WTC11 (cell line): ENCODE results near the gene CTXN1. TPM values are rescaled to one million over a fixed set of nuclear protein-coding genes. Genes with fewer than 3 reads are reported as not detected.
A peak's percentile ranks its signal among the peaks of the same experiment; 100 is the strongest.

ENCODE experiments used
- ATAC-seq: fragments of 200-7000 bp; cut with Tn5 transposase; 2 replicates; pipeline ENCODE4 v1.10.0; 2021; ENCODE audit warnings: mild to moderate bottlenecking, moderate library complexity
- CTCF ChIA-PET: fragments of 300-600 bp; sonication (Branson Sonifier 250); formaldehyde crosslinking; loops from one replicate; lab custom pipeline; 2021; ENCODE audit warnings: antibody characterized with exemption; lab: Charles Lee
- POLR2A ChIA-PET: fragments of 350-600 bp; sonication (Branson Sonifier 250); formaldehyde crosslinking; loops from one replicate; lab custom pipeline; 2021; ENCODE audit warnings: antibody characterized with exemption; lab: Charles Lee
- DNase-seq: peaks from one replicate; pipeline ENCODE4 v3.0.0; 2021; ENCODE audit warnings: low spot score
- H3K27ac Mint-ChIP-seq: 2 replicates; pipeline ENCODE4 v1.8.0; 2021; ENCODE audit warnings: mixed read lengths
- H3K27me3 Mint-ChIP-seq: 2 replicates; pipeline ENCODE4 v1.8.0; 2021; ENCODE audit warnings: low read depth, mild to moderate bottlenecking, moderate library complexity, mixed read lengths
- H3K36me3 Mint-ChIP-seq: 2 replicates; pipeline ENCODE4 v1.8.0; 2021; ENCODE audit warnings: mixed read lengths
- H3K4me1 Mint-ChIP-seq: 2 replicates; pipeline ENCODE4 v1.8.0; 2022; ENCODE audit warnings: mixed read lengths
- H3K4me3 Mint-ChIP-seq: 2 replicates; pipeline ENCODE4 v1.8.0; 2021; ENCODE audit warnings: mild to moderate bottlenecking, moderate library complexity, mixed read lengths
- H3K9me3 Mint-ChIP-seq: 2 replicates; pipeline ENCODE4 v1.8.0; 2021; ENCODE audit warnings: mixed read lengths
- AFF4 ChIP-seq: sonication (generic); formaldehyde crosslinking; IDR thresholded peaks from 2 replicates; pipeline ENCODE4 v1.8.1; 2023; ENCODE audit warnings: mild to moderate bottlenecking, missing genetic modification reagents, borderline replicate concordance
- AR ChIP-seq: fragments of 250-450 bp; sonication (Bioruptor Pico); IDR thresholded peaks from 2 replicates; pipeline ENCODE4 v1.9.0; 2021; ENCODE audit warnings: mild to moderate bottlenecking
- ATF1 ChIP-seq: sonication (generic); formaldehyde crosslinking; IDR thresholded peaks from 2 replicates; pipeline ENCODE4 v1.8.1; 2023; ENCODE audit warnings: mild to moderate bottlenecking, moderate library complexity, missing genetic modification reagents
- CREB1 ChIP-seq: sonication (generic); formaldehyde crosslinking; IDR thresholded peaks from 2 replicates; pipeline ENCODE4 v1.8.0; 2023; ENCODE audit warnings: mild to moderate bottlenecking, missing genetic modification reagents
- ELF4 ChIP-seq: sonication (generic); formaldehyde crosslinking; IDR thresholded peaks from 2 replicates; pipeline ENCODE4 v1.8.1; 2022; ENCODE audit warnings: low read depth, mild to moderate bottlenecking, moderate library complexity, missing genetic modification reagents
- ESRRA ChIP-seq: sonication (generic); formaldehyde crosslinking; IDR thresholded peaks from 2 replicates; pipeline ENCODE4 v1.8.1; 2022; ENCODE audit warnings: mild to moderate bottlenecking, missing genetic modification reagents, borderline replicate concordance
- FOXK1 ChIP-seq: sonication (generic); formaldehyde crosslinking; IDR thresholded peaks from 2 replicates; pipeline ENCODE4 v1.8.0; 2022; ENCODE audit warnings: mild to moderate bottlenecking, moderate library complexity, missing genetic modification reagents
- GTF2I ChIP-seq: fragments of 250-450 bp; sonication (Bioruptor Pico); conservative IDR thresholded peaks from 2 replicates; pipeline ENCODE4 v1.4.0; 2021; ENCODE audit warnings: mild to moderate bottlenecking
- JAZF1 ChIP-seq: fragments of 250-450 bp; sonication (Bioruptor Pico); IDR thresholded peaks from 2 replicates; pipeline ENCODE4 v1.9.0; 2021; ENCODE audit warnings: moderate library complexity, mild to moderate bottlenecking, inconsistent platforms
- NR2C2 ChIP-seq: sonication (generic); formaldehyde crosslinking; IDR thresholded peaks from 2 replicates; pipeline ENCODE4 v1.8.0; 2022; ENCODE audit warnings: mild to moderate bottlenecking, missing genetic modification reagents
- PRRX2 ChIP-seq: fragments of 250-450 bp; sonication (Bioruptor Pico); IDR thresholded peaks from 2 replicates; pipeline ENCODE4 v1.8.0; 2021; ENCODE audit warnings: mild to moderate bottlenecking
- RELA ChIP-seq: sonication (generic); formaldehyde crosslinking; IDR thresholded peaks from 2 replicates; pipeline ENCODE4 v1.8.1; 2022; ENCODE audit warnings: missing genetic modification reagents, mild to moderate bottlenecking, borderline replicate concordance
- SOX15 ChIP-seq: fragments of 250-450 bp; sonication (Bioruptor Pico); IDR thresholded peaks from 2 replicates; pipeline ENCODE4 v1.9.0; 2021; ENCODE audit warnings: mild to moderate bottlenecking
- STAT6 ChIP-seq: sonication (generic); formaldehyde crosslinking; conservative IDR thresholded peaks from 2 replicates; pipeline ENCODE4 v1.8.1; 2023; ENCODE audit warnings: mild to moderate bottlenecking, low read depth, missing genetic modification reagents, moderate library complexity
- TP53 ChIP-seq: sonication (generic); formaldehyde crosslinking; IDR thresholded peaks from 2 replicates; pipeline ENCODE4 v1.8.1; 2023; ENCODE audit warnings: mild to moderate bottlenecking, missing genetic modification reagents
- ZBTB21 ChIP-seq: sonication (generic); formaldehyde crosslinking; IDR thresholded peaks from 2 replicates; pipeline ENCODE4 v1.8.1; 2023; ENCODE audit warnings: mild to moderate bottlenecking, missing genetic modification reagents, borderline replicate concordance
- ZNF232 ChIP-seq: sonication (generic); formaldehyde crosslinking; IDR thresholded peaks from 2 replicates; pipeline ENCODE4 v1.8.0; 2022; ENCODE audit warnings: mild to moderate bottlenecking, missing genetic modification reagents
- total RNA-seq: library from RNA; stranded (reverse); gene quantifications from 3 replicates; pipeline ENCODE4 v1.2.3, GENCODE V29; 2021
- TF ChIP-seq, protein P1 (sequence below): sonication (generic); formaldehyde crosslinking; IDR thresholded peaks from 2 replicates; pipeline ENCODE4 v1.8.0; 2023; ENCODE audit warnings: mild to moderate bottlenecking, missing genetic modification reagents

Gene CTXN1
- total RNA-seq, 1 experiment from 2014 or later, result 48.2 TPM

DNA sequence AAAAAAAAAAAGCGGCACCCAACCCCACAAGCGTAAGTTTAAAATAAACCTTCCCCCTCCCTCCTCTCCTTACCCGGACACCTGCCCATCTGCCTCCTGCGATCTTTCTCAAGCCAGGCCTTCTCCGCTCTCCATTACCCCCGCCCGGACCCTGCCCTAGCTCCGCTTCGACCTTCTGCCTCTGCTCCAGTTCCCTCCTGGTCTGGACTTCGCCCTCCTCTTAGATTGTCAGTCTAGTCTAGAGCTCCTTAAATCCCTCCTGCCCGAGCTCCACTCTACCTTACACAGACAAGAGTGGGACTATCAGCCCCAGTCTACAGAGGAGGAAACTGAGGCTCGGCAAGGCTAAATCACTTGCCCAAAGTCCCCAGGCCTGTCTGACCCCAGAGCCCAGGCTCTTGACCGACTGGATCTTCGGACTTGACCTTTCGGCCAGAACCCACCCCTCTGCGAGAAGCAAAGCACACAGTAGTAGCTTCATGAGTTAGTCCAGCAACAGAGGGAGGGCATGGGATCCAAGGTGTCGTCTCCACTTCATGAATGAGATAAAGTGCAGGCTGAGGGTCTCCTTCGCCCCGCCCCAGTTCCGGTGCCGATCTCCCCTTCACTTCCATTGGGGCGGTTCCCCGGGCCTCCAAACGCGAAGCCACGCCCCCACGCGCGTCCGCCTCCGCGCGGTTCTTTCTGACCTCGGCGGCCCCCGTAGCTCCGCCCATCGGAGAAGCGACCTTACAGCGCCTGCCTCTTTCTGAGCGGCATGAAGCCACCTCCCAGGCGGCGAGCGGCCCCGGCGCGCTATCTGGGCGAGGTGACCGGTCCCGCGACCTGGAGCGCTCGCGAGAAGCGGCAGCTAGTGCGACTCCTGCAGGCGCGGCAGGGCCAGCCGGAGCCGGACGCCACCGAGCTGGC, 6.1 kb downstream of the CTXN1 start, which contains the start of gene SNAPC2 (continued):
- TF ChIP-seq TP53 (CRISPR knock-in tag) (peak; percentile 60; the same call in 1 of the 2 replicates), ATF1 (CRISPR knock-in tag) (no peak), ELF4 (CRISPR knock-in tag) (no peak), GTF2I (CRISPR knock-in tag) (no peak), CREB1 (CRISPR knock-in tag) (0 out of 2 replicates have a peak, but pooled peaks have one; percentile 22), PRRX2 (CRISPR knock-in tag) (no peak), ZNF232 (CRISPR knock-in tag) (no peak; the same call in 1 of the 2 replicates), NR2C2 (CRISPR knock-in tag) (no peak), FOXK1 (CRISPR knock-in tag) (peak; percentile 38; the same call in 1 of the 2 replicates), ZBTB21 (CRISPR knock-in tag) (peak; percentile 91), ESRRA (CRISPR knock-in tag) (no peak), SOX15 (CRISPR knock-in tag) (no peak)
- TF ChIP-seq, protein P1, sequence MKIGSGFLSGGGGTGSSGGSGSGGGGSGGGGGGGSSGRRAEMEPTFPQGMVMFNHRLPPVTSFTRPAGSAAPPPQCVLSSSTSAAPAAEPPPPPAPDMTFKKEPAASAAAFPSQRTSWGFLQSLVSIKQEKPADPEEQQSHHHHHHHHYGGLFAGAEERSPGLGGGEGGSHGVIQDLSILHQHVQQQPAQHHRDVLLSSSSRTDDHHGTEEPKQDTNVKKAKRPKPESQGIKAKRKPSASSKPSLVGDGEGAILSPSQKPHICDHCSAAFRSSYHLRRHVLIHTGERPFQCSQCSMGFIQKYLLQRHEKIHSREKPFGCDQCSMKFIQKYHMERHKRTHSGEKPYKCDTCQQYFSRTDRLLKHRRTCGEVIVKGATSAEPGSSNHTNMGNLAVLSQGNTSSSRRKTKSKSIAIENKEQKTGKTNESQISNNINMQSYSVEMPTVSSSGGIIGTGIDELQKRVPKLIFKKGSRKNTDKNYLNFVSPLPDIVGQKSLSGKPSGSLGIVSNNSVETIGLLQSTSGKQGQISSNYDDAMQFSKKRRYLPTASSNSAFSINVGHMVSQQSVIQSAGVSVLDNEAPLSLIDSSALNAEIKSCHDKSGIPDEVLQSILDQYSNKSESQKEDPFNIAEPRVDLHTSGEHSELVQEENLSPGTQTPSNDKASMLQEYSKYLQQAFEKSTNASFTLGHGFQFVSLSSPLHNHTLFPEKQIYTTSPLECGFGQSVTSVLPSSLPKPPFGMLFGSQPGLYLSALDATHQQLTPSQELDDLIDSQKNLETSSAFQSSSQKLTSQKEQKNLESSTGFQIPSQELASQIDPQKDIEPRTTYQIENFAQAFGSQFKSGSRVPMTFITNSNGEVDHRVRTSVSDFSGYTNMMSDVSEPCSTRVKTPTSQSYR (CRISPR knock-in tag), result no peak

GRCh38 chr19:7918615-7919421, 7.1 kb downstream of the CTXN1 start:
- Mint-ChIP-seq H3K27ac (no peak overlapping the region), H3K27me3 (peaks cover 57% of the 10 kb centered on the region), H3K4me3 (peak overlapping the region; percentile 75), H3K4me1 (peaks cover 8% of the 10 kb centered on the region), H3K9me3 (no peaks in the 10 kb centered on the region), H3K36me3 (no peaks in the 10 kb centered on the region)
- ChIA-PET CTCF (interaction anchor here (1.2 to 7.2 kb wide), 17 partner anchors 8 to 109 kb away, joined by 3 to 92 read pairs (median 22); partner anchors contain the start of genes LRRC8E, MAP2K7, PRR36 and TIMM44), POLR2A (interaction anchor here (1.3 to 1.5 kb wide), 2 partner anchors 50 to 61 kb away, joined by 3 to 6 read pairs; no protein-coding TSS in a partner anchor)
- DNase-seq (no peak), ATAC-seq (no peak)
- TF ChIP-seq AFF4 (no peak), ZNF232 (CRISPR knock-in tag) (no peak), JAZF1 (CRISPR knock-in tag) (no peak), TP53 (CRISPR knock-in tag) (no peak), STAT6 (no peak), AR (no peak), RELA (CRISPR knock-in tag) (no peak)
